Cardiac muscle cell (in vitro differentiated cells and primary cell): ENCODE results near the gene PTPRA. TPM values are rescaled to one million over a fixed set of nuclear protein-coding genes. Genes with fewer than 3 reads are reported as not detected.

Experiments
- DNase-seq, 2 donors: peaks; one replicate each; pipeline versions ENCODE4 v3.0.0 to v3.0.0-alpha.2; 2010 to 2017; ENCODE audit warnings: low read depth in 1 of 2, low spot score in 1 of 2
- H3K27ac ChIP-seq: fragments of 200-600 bp; sonication (generic); 2 replicates; pipeline ENCODE4 v1.5.1; 2016
- H3K27me3 ChIP-seq: fragments of 200-600 bp; sonication (generic); 2 replicates; pipeline ENCODE4 v1.6.0; 2016; ENCODE audit warnings: control low read depth
- H3K36me3 ChIP-seq: fragments of 200-600 bp; sonication (generic); 2 replicates; pipeline ENCODE4 v1.5.1; 2016; ENCODE audit warnings: control low read depth
- H3K4me1 ChIP-seq: fragments of 200-600 bp; sonication (generic); 2 replicates; pipeline ENCODE4 v1.8.1; 2017; ENCODE audit warnings: low read depth, mild to moderate bottlenecking, mixed run types
- H3K4me3 ChIP-seq: fragments of 200-600 bp; sonication (generic); 2 replicates; pipeline ENCODE4 v1.5.1; 2016; ENCODE audit warnings: mild to moderate bottlenecking
- H3K9me3 ChIP-seq: fragments of 200-600 bp; sonication (generic); 2 replicates; pipeline ENCODE4 v1.5.1; 2017; ENCODE audit warnings: low read depth, mild to moderate bottlenecking, control low read depth
- polyA plus RNA-seq: library from polyadenylated mRNA; unstranded; fragments of >200 nt; fragmentation: Nextera tagmentation; extraction: Ambion mirVana; gene quantifications from 2 replicates; pipeline ENCODE4 v1.2.1, GENCODE V29; 2016
- total RNA-seq: library from RNA; depleted of rRNA; stranded (reverse); fragments of >200 nt; gene quantifications from 2 replicates; pipeline ENCODE4 v1.2.3, GENCODE V29; 2016
- TF ChIP-seq, protein P1 (sequence below): IDR thresholded peaks from 2 replicates; pipeline ENCODE4 v1.5.1; 2012; ENCODE audit warnings: low read depth, mild to moderate bottlenecking, low read length

PTPRA gene
- total and polyA plus RNA-seq, 2 experiments from 2014 or later, result 44.0 to 69.4 TPM

- no peak for DNase-seq
- Histone ChIP-seq H3K27me3 (no peaks in the 10 kb centered on the region), H3K27ac (no peak overlapping the region), H3K4me1 (peaks cover 5% of the 10 kb centered on the region), H3K9me3 (no peaks in the 10 kb centered on the region), H3K4me3 (no peak overlapping the region), H3K36me3 (no peaks in the 10 kb centered on the region)
- TF ChIP-seq, protein P1, sequence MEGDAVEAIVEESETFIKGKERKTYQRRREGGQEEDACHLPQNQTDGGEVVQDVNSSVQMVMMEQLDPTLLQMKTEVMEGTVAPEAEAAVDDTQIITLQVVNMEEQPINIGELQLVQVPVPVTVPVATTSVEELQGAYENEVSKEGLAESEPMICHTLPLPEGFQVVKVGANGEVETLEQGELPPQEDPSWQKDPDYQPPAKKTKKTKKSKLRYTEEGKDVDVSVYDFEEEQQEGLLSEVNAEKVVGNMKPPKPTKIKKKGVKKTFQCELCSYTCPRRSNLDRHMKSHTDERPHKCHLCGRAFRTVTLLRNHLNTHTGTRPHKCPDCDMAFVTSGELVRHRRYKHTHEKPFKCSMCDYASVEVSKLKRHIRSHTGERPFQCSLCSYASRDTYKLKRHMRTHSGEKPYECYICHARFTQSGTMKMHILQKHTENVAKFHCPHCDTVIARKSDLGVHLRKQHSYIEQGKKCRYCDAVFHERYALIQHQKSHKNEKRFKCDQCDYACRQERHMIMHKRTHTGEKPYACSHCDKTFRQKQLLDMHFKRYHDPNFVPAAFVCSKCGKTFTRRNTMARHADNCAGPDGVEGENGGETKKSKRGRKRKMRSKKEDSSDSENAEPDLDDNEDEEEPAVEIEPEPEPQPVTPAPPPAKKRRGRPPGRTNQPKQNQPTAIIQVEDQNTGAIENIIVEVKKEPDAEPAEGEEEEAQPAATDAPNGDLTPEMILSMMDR, result no peak
Observed at GRCh38 chr20:2845607-2846006, 27.7 kb upstream of the PTPRA start.

DNA sequence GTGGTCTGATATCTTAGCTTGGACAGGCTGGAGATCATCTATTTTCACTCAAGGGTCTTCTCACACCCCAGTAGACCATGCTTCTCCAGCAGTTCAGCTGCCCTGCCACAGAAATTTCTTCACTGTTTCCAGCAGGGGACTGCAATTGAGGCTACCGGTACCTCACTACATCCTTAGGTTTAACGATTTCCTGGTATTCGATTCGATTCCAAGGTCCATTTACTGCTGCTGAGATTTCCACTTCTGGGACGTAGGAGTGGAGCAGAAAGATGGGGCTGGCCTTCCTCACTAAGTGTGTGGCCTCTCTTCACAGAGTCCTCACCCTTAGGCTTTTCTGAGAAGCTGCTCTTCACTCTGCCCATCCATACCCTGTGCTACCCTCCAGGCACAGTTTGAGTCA is 26.6 kb upstream of the PTPRA start:
- DNase-seq, result no peak
- no peak overlapping the region for H3K4me3 ChIP-seq
- no peaks in the 10 kb centered on the region for H3K9me3 ChIP-seq
- H3K4me1 ChIP-seq, result no peaks in the 10 kb centered on the region
- H3K27me3 ChIP-seq, result no peaks in the 10 kb centered on the region
- H3K36me3 ChIP-seq, result no peaks in the 10 kb centered on the region
- H3K27ac ChIP-seq, result no peak overlapping the region
- TF ChIP-seq, protein P1, result no peak

- TF ChIP-seq, protein P1, result no peak
- no peak for DNase-seq
Observed at GRCh38 chr20:2847802-2848201, 25.5 kb upstream of the PTPRA start.

GRCh38 chr20:2849529-2849928 is 23.8 kb upstream of the PTPRA start:
- TF ChIP-seq, protein P1, result no peak
- H3K9me3 ChIP-seq, result no peaks in the 10 kb centered on the region
- no peak for DNase-seq
- no peaks in the 10 kb centered on the region for H3K4me1 ChIP-seq
- H3K27ac ChIP-seq, result no peak overlapping the region
- no peak overlapping the region for H3K4me3 ChIP-seq
- H3K27me3 ChIP-seq, result no peaks in the 10 kb centered on the region
- no peaks in the 10 kb centered on the region for H3K36me3 ChIP-seq

More at GRCh38 chr20:2847802-2848201, 25.5 kb upstream of the PTPRA start:
- Histone ChIP-seq H3K9me3 (no peaks in the 10 kb centered on the region), H3K27ac (no peak overlapping the region), H3K4me1 (no peaks in the 10 kb centered on the region), H3K36me3 (no peaks in the 10 kb centered on the region), H3K4me3 (no peak overlapping the region), H3K27me3 (no peaks in the 10 kb centered on the region)

- Histone ChIP-seq H3K4me3 (no peak overlapping the region), H3K36me3 (no peaks in the 10 kb centered on the region), H3K9me3 (no peaks in the 10 kb centered on the region), H3K27me3 (no peaks in the 10 kb centered on the region), H3K27ac (no peak overlapping the region), H3K4me1 (no peaks in the 10 kb centered on the region)
- TF ChIP-seq, protein P1, result no peak
- DNase-seq, result no peak
Observed at GRCh38 chr20:2851086-2851485, 22.2 kb upstream of the PTPRA start.

- no peak for DNase-seq
- H3K36me3 ChIP-seq, result no peaks in the 10 kb centered on the region
- H3K4me1 ChIP-seq, result no peaks in the 10 kb centered on the region
- no peak overlapping the region for H3K27ac ChIP-seq
- no peaks in the 10 kb centered on the region for H3K9me3 ChIP-seq
- TF ChIP-seq, protein P1, result no peak
- H3K27me3 ChIP-seq, result no peaks in the 10 kb centered on the region
- H3K4me3 ChIP-seq, result no peak overlapping the region
Observed at GRCh38 chr20:2858591-2858990, 14.7 kb upstream of the PTPRA start.
